ENCODE results near the gene PAK1.

DNA sequence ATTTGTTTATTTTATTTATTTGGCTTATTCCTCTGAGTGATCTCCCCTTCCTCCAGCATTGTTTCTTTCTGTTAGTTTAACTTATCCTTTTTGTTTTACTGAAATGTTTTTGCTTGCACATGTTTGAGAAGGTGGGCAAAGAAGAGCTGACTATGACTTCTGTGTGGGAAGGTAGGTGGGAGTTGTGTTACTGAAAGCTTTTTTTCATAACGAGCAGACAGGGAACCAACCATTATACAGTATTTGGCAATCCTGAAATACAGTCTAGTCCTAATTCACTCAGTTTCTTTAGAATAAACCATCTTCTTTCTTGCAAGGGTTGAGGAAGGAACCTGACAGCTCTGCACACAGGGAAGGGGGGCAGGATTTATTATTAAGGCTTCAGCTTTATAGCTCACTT, 37.0 kb upstream of the PAK1 start:
- TF ChIP-seq FOXM1 (IDR thresholded peaks at IDR 0.05; ENCODE audit: borderline replicate concordance, low read depth), result no peak
- TF ChIP-seq, protein P1, sequence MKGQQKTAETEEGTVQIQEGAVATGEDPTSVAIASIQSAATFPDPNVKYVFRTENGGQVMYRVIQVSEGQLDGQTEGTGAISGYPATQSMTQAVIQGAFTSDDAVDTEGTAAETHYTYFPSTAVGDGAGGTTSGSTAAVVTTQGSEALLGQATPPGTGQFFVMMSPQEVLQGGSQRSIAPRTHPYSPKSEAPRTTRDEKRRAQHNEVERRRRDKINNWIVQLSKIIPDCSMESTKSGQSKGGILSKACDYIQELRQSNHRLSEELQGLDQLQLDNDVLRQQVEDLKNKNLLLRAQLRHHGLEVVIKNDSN (IDR thresholded peaks at IDR 0.05), result no peak
- TF ChIP-seq, protein P2, sequence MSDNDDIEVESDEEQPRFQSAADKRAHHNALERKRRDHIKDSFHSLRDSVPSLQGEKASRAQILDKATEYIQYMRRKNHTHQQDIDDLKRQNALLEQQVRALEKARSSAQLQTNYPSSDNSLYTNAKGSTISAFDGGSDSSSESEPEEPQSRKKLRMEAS (IDR thresholded peaks at IDR 0.05), result no peak
- no peak for TF ChIP-seq EP300 (IDR thresholded peaks at IDR 0.05; ENCODE audit: borderline replicate concordance)
- no peak for TF ChIP-seq NFIC (IDR thresholded peaks at IDR 0.05)
- no peak for TF ChIP-seq RAD21 (IDR thresholded peaks at IDR 0.05; ENCODE audit: low read depth)
- no peak for TF ChIP-seq YY1 (IDR thresholded peaks at IDR 0.05; ENCODE audit: low read depth)
- TF ChIP-seq, protein P3, sequence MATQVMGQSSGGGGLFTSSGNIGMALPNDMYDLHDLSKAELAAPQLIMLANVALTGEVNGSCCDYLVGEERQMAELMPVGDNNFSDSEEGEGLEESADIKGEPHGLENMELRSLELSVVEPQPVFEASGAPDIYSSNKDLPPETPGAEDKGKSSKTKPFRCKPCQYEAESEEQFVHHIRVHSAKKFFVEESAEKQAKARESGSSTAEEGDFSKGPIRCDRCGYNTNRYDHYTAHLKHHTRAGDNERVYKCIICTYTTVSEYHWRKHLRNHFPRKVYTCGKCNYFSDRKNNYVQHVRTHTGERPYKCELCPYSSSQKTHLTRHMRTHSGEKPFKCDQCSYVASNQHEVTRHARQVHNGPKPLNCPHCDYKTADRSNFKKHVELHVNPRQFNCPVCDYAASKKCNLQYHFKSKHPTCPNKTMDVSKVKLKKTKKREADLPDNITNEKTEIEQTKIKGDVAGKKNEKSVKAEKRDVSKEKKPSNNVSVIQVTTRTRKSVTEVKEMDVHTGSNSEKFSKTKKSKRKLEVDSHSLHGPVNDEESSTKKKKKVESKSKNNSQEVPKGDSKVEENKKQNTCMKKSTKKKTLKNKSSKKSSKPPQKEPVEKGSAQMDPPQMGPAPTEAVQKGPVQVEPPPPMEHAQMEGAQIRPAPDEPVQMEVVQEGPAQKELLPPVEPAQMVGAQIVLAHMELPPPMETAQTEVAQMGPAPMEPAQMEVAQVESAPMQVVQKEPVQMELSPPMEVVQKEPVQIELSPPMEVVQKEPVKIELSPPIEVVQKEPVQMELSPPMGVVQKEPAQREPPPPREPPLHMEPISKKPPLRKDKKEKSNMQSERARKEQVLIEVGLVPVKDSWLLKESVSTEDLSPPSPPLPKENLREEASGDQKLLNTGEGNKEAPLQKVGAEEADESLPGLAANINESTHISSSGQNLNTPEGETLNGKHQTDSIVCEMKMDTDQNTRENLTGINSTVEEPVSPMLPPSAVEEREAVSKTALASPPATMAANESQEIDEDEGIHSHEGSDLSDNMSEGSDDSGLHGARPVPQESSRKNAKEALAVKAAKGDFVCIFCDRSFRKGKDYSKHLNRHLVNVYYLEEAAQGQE (IDR thresholded peaks at IDR 0.05; ENCODE audit: low read depth), result no peak
- TF ChIP-seq CEBPB (IDR thresholded peaks at IDR 0.05), result no peak
- TF ChIP-seq CREB1 (IDR thresholded peaks at IDR 0.05; ENCODE audit: low read depth), result no peak
